Heart right ventricle (tissue), 16 donors: ENCODE data around the gene PPP6C. TPM values are rescaled to one million over a fixed set of nuclear protein-coding genes. Genes with fewer than 3 reads are reported as not detected.
"Not testable (repeated sequence)": the region's sequence is repeated elsewhere in the genome, so short reads cannot be mapped to it uniquely, and the experiment has no call there.

Experiments
- ATAC-seq, 8 donors: fragments of 200-7000 bp; cut with Tn5 transposase; one replicate each; pipeline ENCODE4 v1.9.1; 2020; ENCODE audit warnings: mild to moderate bottlenecking in 8 of 8, moderate library complexity in 8 of 8, moderate number of reproducible peaks in 1 of 8
- DNase-seq, 2 donors: peaks; one replicate each; pipeline ENCODE4 v3.0.0-alpha.2; 2020
- H3K27ac ChIP-seq, 10 donors: fragments of 200-600 bp; sonication (generic) in 2 of 10; one replicate each; pipeline versions ENCODE4 v1.5.0 to v1.8.0; 2020 to 2022; ENCODE audit warnings: mild to moderate bottlenecking in 3 of 10
- H3K27me3 ChIP-seq, 7 donors: fragments of 200-600 bp; one replicate each; pipeline ENCODE4 v1.8.0; 2021 to 2022; ENCODE audit warnings: mild to moderate bottlenecking in 2 of 7
- H3K36me3 ChIP-seq, 9 donors: fragments of 200-600 bp; sonication (generic) in 1 of 9; one replicate each; pipeline versions ENCODE4 v1.5.0 to v1.8.0; 2020 to 2022; ENCODE audit warnings: mild to moderate bottlenecking in 2 of 9
- H3K4me1 ChIP-seq, 9 donors: fragments of 200-600 bp; sonication (generic) in 1 of 9; one replicate each; pipeline versions ENCODE4 v1.5.0 to v1.8.0; 2020 to 2022; ENCODE audit warnings: mild to moderate bottlenecking in 4 of 9
- H3K4me3 ChIP-seq, 10 donors: fragments of 200-600 bp; sonication (generic) in 2 of 10; one replicate each; pipeline versions ENCODE4 v1.5.0 to v1.8.0; 2020 to 2022; ENCODE audit warnings: mild to moderate bottlenecking in 7 of 10, moderate library complexity in 2 of 10
- H3K9me3 ChIP-seq, 11 donors: fragments of 200-600 bp in 10 of 11; sonication (generic) in 2 of 11; one replicate each; pipeline versions ENCODE4 v1.5.0 to v1.8.0; 2013 to 2022; ENCODE audit warnings: mild to moderate bottlenecking in 2 of 11, control low read depth in 1 of 11, moderate library complexity in 1 of 11
- WGBS, 2 donors: extraction: QIAGEN DNeasy Blood & Tissue Kit; methylation state at CpG; one replicate each; pipeline ENCODE4 v1.1.7; 2013; ENCODE audit warnings: inconsistent platforms in 1 of 2; 5-methylcytosine and 5-hydroxymethylcytosine counted together
- intact Hi-C, 10 donors: fragments of 100-400 bp; cut with DNase I; formaldehyde crosslinking; loops; one replicate each; pipeline versions ENCODE4 v1.11.1 to v1.14.2; 2022
- polyA plus RNA-seq, 2 donors: library from polyadenylated mRNA; stranded (reverse); fragments of 200-250 nt; gene quantifications; one replicate each; pipeline ENCODE4 v1.2.3, GENCODE V29; 2013
- total RNA-seq, 10 donors: library from RNA; stranded (reverse); fragmentation: NEBNext Ultra II Directional in 3 of 10; extraction: Animal tissue kit (Norgen Biotek cat#: 25700) in 3 of 10; gene quantifications; one replicate each; pipeline versions ENCODE4 v1.2.1 to v1.2.4, GENCODE V29; 2021 to 2023
- TF ChIP-seq, protein P1 (sequence below), 9 donors: fragments of 200-600 bp; sonication (generic) in 2 of 9; IDR thresholded peaks; one replicate each; pipeline versions ENCODE4 v1.5.0 to v1.8.0; 2021 to 2022; ENCODE audit warnings: antibody characterized with exemption in 9 of 9, mild to moderate bottlenecking in 5 of 9, moderate library complexity in 1 of 9
- donor health status: Arrhythmogenic right ventricular cardiomyopathy.
- donor health status: ischemic (EF 13 %, LVEDD 7.1; RV severe dilation, severe dysfunction).
- donor health status: healthy with polysubstance abuse.
- donor health status: DM: no; HTN: yes; CAD: no.
- donor health status: DM: no; HTN: no; CAD: no.
- donor health status: ischemic (EF 25% LVEDD 6.9; RV normal size, moderate dysfunction).
- donor health status: ischemic (EF 25% LVEDD 5.7; RV mildly dilated, moderate dysfunction).
- donor health status: healthy.
- donor health status: DM: yes; HTN: yes; CAD: no.
- donor health status: Ischemic cardiomyopathy.
- donor health status: ischemic (EF 35%, LVEDD 5.7; RV mildly dilated, moderate dysfunction).
- donor health status: nonischemic (EF 11% LVEDD 7.7; RV severe dilation, severe dysfunction).
- donor health status: DM: yes; HTN: yes; CAD: no.
- donor health status: PGD.
- donor health status: ischemic (EF 29% LVEDD 5.4; RV normal size, mild dysfunction).
- donor health status: nonischemic (EF 23%, LVEDD 6.1; RV moderate dilation, normal function).

The PPP6C gene
- total and polyA plus RNA-seq, 12 donors, result 10.3 to 41.5 (median 37.4) TPM

DNA sequence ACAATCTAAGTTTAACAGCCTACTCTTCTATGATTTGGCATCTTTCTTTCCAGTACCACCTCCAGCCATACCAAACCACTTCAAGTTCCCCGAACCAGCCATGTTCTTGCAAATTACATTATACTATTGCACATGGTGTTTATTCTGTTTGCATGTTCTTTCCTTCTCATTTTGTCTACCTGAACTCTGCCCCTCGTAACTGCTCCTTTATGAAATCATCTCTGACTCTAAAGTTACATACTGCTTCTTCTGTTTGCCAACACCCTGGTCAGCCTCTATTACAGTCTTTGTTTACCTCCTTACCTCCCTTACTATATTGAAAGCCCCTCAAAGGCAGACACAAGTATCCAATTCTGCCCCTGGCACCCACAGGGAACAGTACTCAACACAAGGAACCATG lies 6.0 kb downstream of the PPP6C start:
- DNase-seq, result no peak
- intact Hi-C loops, result no loop called here
- peak overlapping the region in 5 of 10 donors; percentile 1 to 47 (median 12) for H3K27ac ChIP-seq
- no peak overlapping the region for H3K4me3 ChIP-seq
- no peaks in the 10 kb centered on the region for H3K27me3 ChIP-seq
- TF ChIP-seq, protein P1, sequence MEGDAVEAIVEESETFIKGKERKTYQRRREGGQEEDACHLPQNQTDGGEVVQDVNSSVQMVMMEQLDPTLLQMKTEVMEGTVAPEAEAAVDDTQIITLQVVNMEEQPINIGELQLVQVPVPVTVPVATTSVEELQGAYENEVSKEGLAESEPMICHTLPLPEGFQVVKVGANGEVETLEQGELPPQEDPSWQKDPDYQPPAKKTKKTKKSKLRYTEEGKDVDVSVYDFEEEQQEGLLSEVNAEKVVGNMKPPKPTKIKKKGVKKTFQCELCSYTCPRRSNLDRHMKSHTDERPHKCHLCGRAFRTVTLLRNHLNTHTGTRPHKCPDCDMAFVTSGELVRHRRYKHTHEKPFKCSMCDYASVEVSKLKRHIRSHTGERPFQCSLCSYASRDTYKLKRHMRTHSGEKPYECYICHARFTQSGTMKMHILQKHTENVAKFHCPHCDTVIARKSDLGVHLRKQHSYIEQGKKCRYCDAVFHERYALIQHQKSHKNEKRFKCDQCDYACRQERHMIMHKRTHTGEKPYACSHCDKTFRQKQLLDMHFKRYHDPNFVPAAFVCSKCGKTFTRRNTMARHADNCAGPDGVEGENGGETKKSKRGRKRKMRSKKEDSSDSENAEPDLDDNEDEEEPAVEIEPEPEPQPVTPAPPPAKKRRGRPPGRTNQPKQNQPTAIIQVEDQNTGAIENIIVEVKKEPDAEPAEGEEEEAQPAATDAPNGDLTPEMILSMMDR (IDR thresholded peaks at IDR 0.05), result no peak
- peaks cover 0 to 6% (median 0%) of the 10 kb centered on the region in 11 donors for H3K9me3 ChIP-seq
- peaks cover 0 to 8% (median 0%) of the 10 kb centered on the region in 9 donors for H3K36me3 ChIP-seq
- no peak for ATAC-seq
- H3K4me1 ChIP-seq, result peaks cover 4 to 70% (median 46%) of the 10 kb centered on the region in 9 donors
- WGBS, 2 donors, result 73 to 78% methylated on average over 2 of the region's 2 CpGs

DNA sequence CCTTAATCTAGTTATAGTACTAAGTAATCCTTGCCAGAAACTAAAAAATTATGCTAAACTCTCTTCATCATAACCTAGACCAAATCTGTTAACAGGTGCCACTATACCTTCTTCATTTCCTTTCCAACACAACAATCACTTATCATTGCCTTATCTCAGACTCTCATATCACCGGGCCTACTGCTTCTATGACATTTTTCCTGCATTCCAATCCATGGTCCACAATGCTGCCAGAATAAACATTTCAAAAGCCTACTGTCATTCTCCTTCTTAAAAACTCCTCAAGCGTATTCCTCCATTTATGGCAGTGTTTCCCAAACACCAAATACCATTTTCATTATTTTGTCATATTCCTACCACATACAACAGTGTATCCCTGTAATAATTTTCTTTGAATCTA lies 6.5 kb downstream of the PPP6C start:
- ATAC-seq, result peak in 2 of 8 donors; percentile 13 to 37
- Histone ChIP-seq H3K9me3 (peaks cover 0 to 6% (median 0%) of the 10 kb centered on the region in 11 donors), H3K4me3 (no peak overlapping the region), H3K4me1 (peaks cover 4 to 68% (median 43%) of the 10 kb centered on the region in 9 donors), H3K27ac (peak overlapping the region in 7 of 10 donors; percentile 0 to 52 (median 12)), H3K36me3 (peaks cover 0 to 10% (median 0%) of the 10 kb centered on the region in 9 donors), H3K27me3 (no peaks in the 10 kb centered on the region)
- no peak for DNase-seq
- 34 to 37% methylated on average over 2 of the region's 2 CpGs for WGBS, 2 donors
- TF ChIP-seq, protein P1 (IDR thresholded peaks at IDR 0.05), result no peak
- intact Hi-C loops, result no loop called here

DNA sequence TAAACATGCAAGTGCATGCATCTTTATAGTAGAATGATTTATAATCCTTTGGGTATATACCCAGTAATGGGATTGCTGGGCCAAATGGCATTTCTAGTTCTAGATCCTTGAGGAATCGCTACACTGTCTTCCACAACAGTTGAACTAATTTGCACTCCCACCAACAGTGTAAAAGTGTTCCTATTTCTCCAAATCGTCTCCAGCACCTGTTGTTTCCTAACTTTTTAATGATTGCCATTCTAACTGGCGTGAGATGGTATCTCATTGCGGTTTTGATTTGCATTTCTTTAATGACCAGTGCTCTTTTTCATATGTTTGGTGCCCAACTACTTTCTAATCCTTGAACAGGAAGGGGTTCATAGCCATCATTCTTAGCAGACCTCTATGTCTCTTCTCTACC lies 7.8 kb downstream of the PPP6C start:
- H3K36me3 ChIP-seq, result peaks cover 0 to 12% (median 0%) of the 10 kb centered on the region in 9 donors
- peak overlapping the region in 1 of 10 donors; percentile 4 for H3K27ac ChIP-seq
- H3K27me3 ChIP-seq, ATAC-seq, intact Hi-C loops, DNase-seq, H3K9me3 ChIP-seq, H3K4me3 ChIP-seq: not testable (repeated sequence)
- peaks cover 0 to 55% (median 30%) of the 10 kb centered on the region in 9 donors for H3K4me1 ChIP-seq
- 91 to 93% methylated on average over 4 of the region's 4 CpGs for WGBS, 2 donors

DNA sequence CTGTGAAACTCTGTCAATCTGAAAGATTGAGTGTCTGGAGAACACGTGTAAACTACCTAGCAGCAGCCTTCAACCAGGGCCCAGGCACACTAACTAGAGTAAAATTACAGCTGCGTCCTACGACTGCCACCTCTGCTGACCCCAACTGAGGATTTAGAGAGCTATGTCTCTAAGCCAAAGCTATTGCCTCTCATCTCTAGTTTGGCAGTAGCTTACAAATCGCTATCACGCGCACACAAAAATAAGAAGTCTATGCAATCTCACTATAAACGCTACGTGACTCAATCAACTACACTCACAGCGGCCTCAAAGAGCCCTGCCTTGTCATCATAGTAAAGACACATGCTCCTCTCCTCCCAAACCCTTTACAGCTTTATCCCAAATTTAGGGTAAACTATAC lies 8.7 kb downstream of the PPP6C start:
- Histone ChIP-seq H3K27me3 (no peaks in the 10 kb centered on the region), H3K4me3 (no peak overlapping the region), H3K27ac (peak overlapping the region in 2 of 10 donors; percentile 4 to 34), H3K9me3 (peaks cover 0 to 6% (median 0%) of the 10 kb centered on the region in 11 donors), H3K36me3 (peaks cover 0 to 12% (median 0%) of the 10 kb centered on the region in 9 donors), H3K4me1 (peaks cover 0 to 53% (median 30%) of the 10 kb centered on the region in 9 donors)
- DNase-seq (no peak), ATAC-seq (peak in 5 of 8 donors; percentile 24 to 81 (median 63))
- whole genome bisulfite sequencing, 2 donors, result 76 to 89% methylated on average over 9 of the region's 9 CpGs
- intact Hi-C loops, result no loop called here
- TF ChIP-seq, protein P1 (IDR thresholded peaks at IDR 0.05), result no peak

DNA sequence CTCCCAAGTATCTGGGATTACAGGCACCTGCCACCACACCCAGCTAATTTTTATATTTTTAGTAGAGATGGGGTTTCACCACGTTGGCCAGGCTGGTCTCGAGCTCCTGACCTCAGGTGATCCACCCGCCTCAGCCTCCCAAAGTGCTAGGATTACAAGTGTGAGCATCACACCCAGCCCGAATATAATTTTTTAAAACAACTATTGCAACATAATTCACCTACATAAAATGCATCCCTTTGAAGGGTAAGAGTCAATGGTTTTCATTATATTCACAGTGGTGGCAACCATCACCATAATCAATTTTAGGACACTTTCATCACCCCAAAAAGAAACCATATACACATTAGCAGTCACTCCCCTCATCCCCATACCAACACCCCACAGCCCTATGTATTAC lies 9.8 kb downstream of the PPP6C start:
- ATAC-seq, H3K27me3 ChIP-seq, DNase-seq, H3K4me3 ChIP-seq, H3K27ac ChIP-seq, H3K9me3 ChIP-seq, intact Hi-C loops: not testable (repeated sequence)
- H3K4me1 ChIP-seq, result peaks cover 0 to 48% (median 28%) of the 10 kb centered on the region in 9 donors
- peaks cover 0 to 12% (median 0%) of the 10 kb centered on the region in 9 donors for H3K36me3 ChIP-seq
- WGBS, 2 donors, result 95 to 96% methylated on average over 4 of the region's 4 CpGs
